Measurements from ENCODE around the gene SV2C. TPM values are rescaled to one million over a fixed set of nuclear protein-coding genes. Genes with fewer than 3 reads are reported as not detected.

SV2C gene
- total RNA-seq, 2 donors from 2014 or later: not detected

GRCh38 chr5:76292620-76293322 lies 209.6 kb downstream of the SV2C start:
- Histone ChIP-seq H3K4me1 (ENCODE audit: control insufficient read depth, insufficient read depth, low read length) (peaks cover 2% of the 10 kb centered on the region), H3K4me3 (ENCODE audit: low read length) (no peak overlapping the region), H3K27ac (ENCODE audit: low read depth, low read length) (no peak overlapping the region), H3K36me3 (ENCODE audit: control insufficient read depth, insufficient read depth, low read length) (no peaks in the 10 kb centered on the region), H3K27me3 (ENCODE audit: control insufficient read depth, insufficient read depth, low read length, poor library complexity, severe bottlenecking) (no peaks in the 10 kb centered on the region), H3K9me3 (ENCODE audit: control insufficient read depth, low read length) (no peaks in the 10 kb centered on the region), H3K9ac (ENCODE audit: extremely low read depth, low read length, poor library complexity, severe bottlenecking) (no peak overlapping the region)
- Mint-ChIP-seq H3K9me3 (no peaks in the 10 kb centered on the region), H3K36me3 (ENCODE audit: low read depth) (no peaks in the 10 kb centered on the region), H3K27ac (no peak overlapping the region), H3K27me3 (ENCODE audit: insufficient read depth) (no peaks in the 10 kb centered on the region), H3K4me3 (no peak overlapping the region), H3K4me1 (peaks cover 36% of the 10 kb centered on the region)
- 93% methylated on average over 2 of the region's 2 CpGs; no CpG with 5 or more reads in 1 of the 2 experiments for WGBS, 2 experiments (ENCODE audit: insufficient coverage in 1 of 2, insufficient read length in 1 of 2)
- TF ChIP-seq CTCF (conservative IDR thresholded peaks at IDR 0.05): no peak
- DNase-seq: no peak

- H3K4me1 Mint-ChIP-seq: peaks cover 36% of the 10 kb centered on the region
- DNase-seq: no peak
- H3K4me1 ChIP-seq (ENCODE audit: control insufficient read depth, insufficient read depth, low read length): peaks cover 2% of the 10 kb centered on the region
- H3K9ac ChIP-seq (ENCODE audit: extremely low read depth, low read length, poor library complexity, severe bottlenecking): no peak overlapping the region
- H3K9me3 ChIP-seq (ENCODE audit: control insufficient read depth, low read length): no peaks in the 10 kb centered on the region
- no peaks in the 10 kb centered on the region for H3K36me3 ChIP-seq (ENCODE audit: control insufficient read depth, insufficient read depth, low read length)
- H3K27me3 ChIP-seq (ENCODE audit: control insufficient read depth, insufficient read depth, low read length, poor library complexity, severe bottlenecking): no peaks in the 10 kb centered on the region
- H3K27ac ChIP-seq (ENCODE audit: low read depth, low read length): no peak overlapping the region
- H3K27me3 Mint-ChIP-seq (ENCODE audit: insufficient read depth): no peaks in the 10 kb centered on the region
- no peaks in the 10 kb centered on the region for H3K9me3 Mint-ChIP-seq
- no peaks in the 10 kb centered on the region for H3K36me3 Mint-ChIP-seq (ENCODE audit: low read depth)
- no peak overlapping the region for H3K27ac Mint-ChIP-seq
- TF ChIP-seq CTCF (conservative IDR thresholded peaks at IDR 0.05): no peak
- 95% methylated on average over 3 of the region's 4 CpGs; no CpG with 5 or more reads in 1 of the 2 experiments for WGBS, 2 experiments (ENCODE audit: insufficient coverage in 1 of 2, insufficient read length in 1 of 2)
- H3K4me3 Mint-ChIP-seq: no peak overlapping the region
- H3K4me3 ChIP-seq (ENCODE audit: low read length): no peak overlapping the region
Measured at GRCh38 chr5:76294573-76294972, 211.4 kb downstream of the SV2C start.

GRCh38 chr5:76298852-76299251 lies 215.7 kb downstream of the SV2C start:
- Mint-ChIP-seq H3K9me3 (no peaks in the 10 kb centered on the region), H3K27me3 (ENCODE audit: insufficient read depth) (no peaks in the 10 kb centered on the region), H3K36me3 (ENCODE audit: low read depth) (no peaks in the 10 kb centered on the region), H3K4me1 (peaks cover 18% of the 10 kb centered on the region), H3K4me3 (no peak overlapping the region), H3K27ac (no peak overlapping the region)
- no peaks in the 10 kb centered on the region for H3K36me3 ChIP-seq (ENCODE audit: control insufficient read depth, insufficient read depth, low read length)
- H3K4me3 ChIP-seq (ENCODE audit: low read length): no peak overlapping the region
- DNase-seq: no peak
- H3K9ac ChIP-seq (ENCODE audit: extremely low read depth, low read length, poor library complexity, severe bottlenecking): no peak overlapping the region
- no peaks in the 10 kb centered on the region for H3K9me3 ChIP-seq (ENCODE audit: control insufficient read depth, low read length)
- no peaks in the 10 kb centered on the region for H3K27me3 ChIP-seq (ENCODE audit: control insufficient read depth, insufficient read depth, low read length, poor library complexity, severe bottlenecking)
- H3K27ac ChIP-seq (ENCODE audit: low read depth, low read length): no peak overlapping the region
- H3K4me1 ChIP-seq (ENCODE audit: control insufficient read depth, insufficient read depth, low read length): peaks cover 3% of the 10 kb centered on the region
- 100% methylated on average over 1 of the region's 1 CpG; no CpG with 5 or more reads in 1 of the 2 experiments for WGBS, 2 experiments (ENCODE audit: insufficient coverage in 1 of 2, insufficient read length in 1 of 2)
- TF ChIP-seq CTCF (conservative IDR thresholded peaks at IDR 0.05): no peak

Measured in endodermal cell (in vitro differentiated cells).